C4-2B (cell line): Measurements from ENCODE around the gene ACTR3.

Experiments
- ZFX ChIP-seq: fragments of 450-650 bp; IDR thresholded peaks from 2 replicates; pipeline ENCODE4 v1.6.1; 2017
- TF ChIP-seq, protein P1 (sequence below): fragments of 450-650 bp; conservative IDR thresholded peaks from 2 replicates; pipeline ENCODE4 v1.5.1; 2017; ENCODE audit warnings: mild to moderate bottlenecking

DNA sequence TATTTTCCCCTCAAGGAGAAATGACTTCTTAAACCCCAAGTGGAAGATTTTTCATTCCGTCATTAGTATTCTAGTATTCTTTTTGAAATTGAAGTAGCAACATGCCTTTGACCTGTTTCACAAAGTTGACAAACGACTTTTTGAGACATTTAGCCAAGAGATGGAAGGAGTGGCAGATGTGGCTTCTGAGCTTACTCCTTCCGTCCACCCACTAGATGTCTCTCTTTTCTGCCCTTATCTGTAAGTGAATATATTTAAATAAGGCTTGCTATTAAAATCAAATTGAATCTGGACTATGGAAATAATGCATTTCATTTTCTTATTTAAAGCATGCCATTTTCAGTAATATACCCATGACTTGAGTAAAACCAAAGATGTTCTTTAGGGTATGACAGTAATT is 74.1 kb downstream of the ACTR3 start:
- TF ChIP-seq, protein P1, sequence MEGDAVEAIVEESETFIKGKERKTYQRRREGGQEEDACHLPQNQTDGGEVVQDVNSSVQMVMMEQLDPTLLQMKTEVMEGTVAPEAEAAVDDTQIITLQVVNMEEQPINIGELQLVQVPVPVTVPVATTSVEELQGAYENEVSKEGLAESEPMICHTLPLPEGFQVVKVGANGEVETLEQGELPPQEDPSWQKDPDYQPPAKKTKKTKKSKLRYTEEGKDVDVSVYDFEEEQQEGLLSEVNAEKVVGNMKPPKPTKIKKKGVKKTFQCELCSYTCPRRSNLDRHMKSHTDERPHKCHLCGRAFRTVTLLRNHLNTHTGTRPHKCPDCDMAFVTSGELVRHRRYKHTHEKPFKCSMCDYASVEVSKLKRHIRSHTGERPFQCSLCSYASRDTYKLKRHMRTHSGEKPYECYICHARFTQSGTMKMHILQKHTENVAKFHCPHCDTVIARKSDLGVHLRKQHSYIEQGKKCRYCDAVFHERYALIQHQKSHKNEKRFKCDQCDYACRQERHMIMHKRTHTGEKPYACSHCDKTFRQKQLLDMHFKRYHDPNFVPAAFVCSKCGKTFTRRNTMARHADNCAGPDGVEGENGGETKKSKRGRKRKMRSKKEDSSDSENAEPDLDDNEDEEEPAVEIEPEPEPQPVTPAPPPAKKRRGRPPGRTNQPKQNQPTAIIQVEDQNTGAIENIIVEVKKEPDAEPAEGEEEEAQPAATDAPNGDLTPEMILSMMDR, result peak; percentile 44
- no peak for TF ChIP-seq ZFX
